Measurements from ENCODE around the gene PTGR2. TPM values are rescaled to one million over a fixed set of nuclear protein-coding genes. Genes with fewer than 3 reads are reported as not detected.

Gene PTGR2
- total RNA-seq, 1 donor from 2014 or later, result 3.6 TPM

DNA sequence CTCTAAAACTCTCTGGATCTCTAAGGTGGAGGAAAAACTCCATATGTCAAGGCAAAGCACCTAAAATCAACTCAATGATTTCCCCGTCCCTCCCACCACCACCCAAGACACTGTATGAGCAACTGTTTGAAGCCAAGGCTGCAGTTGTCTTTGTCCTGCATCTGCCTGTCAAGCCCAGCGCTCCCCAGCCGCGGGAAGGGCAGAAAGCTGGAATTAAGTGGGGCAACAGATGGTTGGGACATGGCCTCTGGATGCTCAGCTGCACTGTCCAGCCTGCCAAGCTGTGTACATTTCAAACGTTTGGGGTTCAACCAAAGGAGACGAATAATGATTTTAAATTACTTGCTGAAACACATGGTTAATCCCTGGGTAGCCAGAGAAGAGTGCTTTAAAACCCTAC is 42.2 kb upstream of the PTGR2 start:
- peaks cover 8% of the 10 kb centered on the region for H3K4me1 Mint-ChIP-seq (ENCODE audit: unreplicated experiment)

DNA sequence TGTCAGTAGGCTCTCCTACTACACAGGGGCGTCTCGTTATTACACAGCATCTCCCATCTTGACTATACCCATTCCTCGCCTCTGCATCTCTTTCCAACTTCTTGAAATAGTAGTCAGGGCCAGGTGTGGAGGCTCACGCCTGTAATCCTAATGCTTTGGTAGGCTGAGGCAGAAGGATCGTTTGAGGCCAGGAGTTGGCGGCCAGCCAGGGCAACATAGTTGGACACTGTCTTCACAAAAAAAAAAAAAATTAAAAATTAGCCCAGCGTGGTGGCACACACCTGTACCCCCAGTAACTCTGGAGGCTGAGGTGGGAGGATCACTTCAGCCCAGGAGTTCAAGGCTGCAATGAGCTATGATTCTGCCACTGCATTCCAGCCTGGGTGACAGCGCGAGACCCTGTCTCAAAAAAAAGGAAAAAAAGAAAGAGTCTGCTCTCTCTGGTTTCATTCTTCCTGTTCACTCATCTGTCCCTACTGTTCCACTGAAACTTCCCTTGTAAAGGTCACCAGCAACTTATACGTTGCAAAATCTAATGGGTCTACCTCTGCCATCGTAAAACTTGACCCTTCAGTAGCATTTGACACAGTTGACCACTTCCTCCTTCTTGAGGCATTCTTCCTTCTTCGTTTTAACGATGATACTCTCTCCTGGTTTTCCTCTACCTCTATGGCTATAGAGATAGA is 41.0 kb upstream of the PTGR2 start:
- TF ChIP-seq, protein P1, sequence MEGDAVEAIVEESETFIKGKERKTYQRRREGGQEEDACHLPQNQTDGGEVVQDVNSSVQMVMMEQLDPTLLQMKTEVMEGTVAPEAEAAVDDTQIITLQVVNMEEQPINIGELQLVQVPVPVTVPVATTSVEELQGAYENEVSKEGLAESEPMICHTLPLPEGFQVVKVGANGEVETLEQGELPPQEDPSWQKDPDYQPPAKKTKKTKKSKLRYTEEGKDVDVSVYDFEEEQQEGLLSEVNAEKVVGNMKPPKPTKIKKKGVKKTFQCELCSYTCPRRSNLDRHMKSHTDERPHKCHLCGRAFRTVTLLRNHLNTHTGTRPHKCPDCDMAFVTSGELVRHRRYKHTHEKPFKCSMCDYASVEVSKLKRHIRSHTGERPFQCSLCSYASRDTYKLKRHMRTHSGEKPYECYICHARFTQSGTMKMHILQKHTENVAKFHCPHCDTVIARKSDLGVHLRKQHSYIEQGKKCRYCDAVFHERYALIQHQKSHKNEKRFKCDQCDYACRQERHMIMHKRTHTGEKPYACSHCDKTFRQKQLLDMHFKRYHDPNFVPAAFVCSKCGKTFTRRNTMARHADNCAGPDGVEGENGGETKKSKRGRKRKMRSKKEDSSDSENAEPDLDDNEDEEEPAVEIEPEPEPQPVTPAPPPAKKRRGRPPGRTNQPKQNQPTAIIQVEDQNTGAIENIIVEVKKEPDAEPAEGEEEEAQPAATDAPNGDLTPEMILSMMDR (IDR thresholded peaks at IDR 0.05; ENCODE audit: unreplicated experiment), result no peak
- Mint-ChIP-seq H3K9me3 (ENCODE audit: unreplicated experiment) (no peaks in the 10 kb centered on the region), H3K36me3 (ENCODE audit: low read depth, unreplicated experiment) (peaks cover 3% of the 10 kb centered on the region), H3K4me1 (ENCODE audit: unreplicated experiment) (peaks cover 9% of the 10 kb centered on the region), H3K27ac (ENCODE audit: unreplicated experiment) (no peak overlapping the region), H3K27me3 (ENCODE audit: unreplicated experiment) (peaks cover 5% of the 10 kb centered on the region), H3K4me3 (ENCODE audit: unreplicated experiment) (no peak overlapping the region)
- no peak for DNase-seq (ENCODE audit: low spot score)

More for the DNA sequence above, 42.2 kb upstream of the PTGR2 start:
- Mint-ChIP-seq H3K27me3 (ENCODE audit: unreplicated experiment) (peaks cover 3% of the 10 kb centered on the region), H3K4me3 (ENCODE audit: unreplicated experiment) (no peak overlapping the region), H3K9me3 (ENCODE audit: unreplicated experiment) (no peaks in the 10 kb centered on the region), H3K36me3 (ENCODE audit: low read depth, unreplicated experiment) (peaks cover 3% of the 10 kb centered on the region), H3K27ac (ENCODE audit: unreplicated experiment) (no peak overlapping the region)
- TF ChIP-seq, protein P1 (IDR thresholded peaks at IDR 0.05; ENCODE audit: unreplicated experiment), result no peak
- DNase-seq (ENCODE audit: low spot score), result no peak

DNA sequence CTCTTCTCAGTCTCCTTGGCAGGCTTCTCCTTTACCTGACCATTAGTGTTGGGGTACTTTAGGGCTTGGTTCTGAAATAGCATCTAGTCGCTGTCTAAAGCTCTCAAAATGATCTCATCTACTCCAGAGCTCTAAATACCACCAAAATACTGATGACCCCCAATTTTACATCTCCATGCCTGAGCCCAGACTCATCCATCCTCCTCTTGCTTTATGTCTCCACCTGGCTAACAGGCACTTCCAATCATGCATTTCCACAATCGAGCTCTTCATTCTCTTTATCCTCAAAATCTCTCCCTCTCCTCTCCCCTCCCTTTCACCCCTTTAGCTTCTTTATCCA is 40.5 kb upstream of the PTGR2 start:
- no peaks in the 10 kb centered on the region for H3K9me3 Mint-ChIP-seq (ENCODE audit: unreplicated experiment)
- H3K27me3 Mint-ChIP-seq (ENCODE audit: unreplicated experiment), result peaks cover 5% of the 10 kb centered on the region
- peaks cover 11% of the 10 kb centered on the region for H3K4me1 Mint-ChIP-seq (ENCODE audit: unreplicated experiment)
- no peak overlapping the region for H3K4me3 Mint-ChIP-seq (ENCODE audit: unreplicated experiment)
- H3K27ac Mint-ChIP-seq (ENCODE audit: unreplicated experiment), result no peak overlapping the region
- peaks cover 3% of the 10 kb centered on the region for H3K36me3 Mint-ChIP-seq (ENCODE audit: low read depth, unreplicated experiment)
- TF ChIP-seq, protein P1 (IDR thresholded peaks at IDR 0.05; ENCODE audit: unreplicated experiment), result no peak
- no peak for DNase-seq (ENCODE audit: low spot score)

DNA sequence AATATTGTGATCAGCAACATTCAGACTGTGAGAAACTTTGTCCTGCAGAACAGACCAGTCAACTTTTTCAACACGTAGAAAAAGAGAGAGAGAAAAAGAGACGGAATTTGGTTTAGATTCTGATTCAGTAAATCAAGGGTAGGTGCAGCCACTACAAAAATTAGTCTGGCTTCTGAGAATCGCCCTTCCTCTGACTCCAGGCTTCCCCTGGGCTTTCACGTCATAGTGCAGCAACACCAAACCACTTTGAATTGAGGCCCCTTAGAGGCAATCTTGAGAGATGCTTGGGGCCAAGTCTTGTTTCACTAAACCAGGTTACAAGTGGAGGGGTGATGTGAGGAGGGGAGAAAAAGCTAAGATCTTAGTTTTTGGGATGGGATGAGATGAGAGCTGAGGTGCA is 37.5 kb upstream of the PTGR2 start:
- no peak for DNase-seq (ENCODE audit: low spot score)
- Mint-ChIP-seq H3K27ac (ENCODE audit: unreplicated experiment) (peak overlapping the region; percentile 48), H3K4me1 (ENCODE audit: unreplicated experiment) (peaks cover 14% of the 10 kb centered on the region), H3K9me3 (ENCODE audit: unreplicated experiment) (no peaks in the 10 kb centered on the region), H3K27me3 (ENCODE audit: unreplicated experiment) (peaks cover 5% of the 10 kb centered on the region), H3K4me3 (ENCODE audit: unreplicated experiment) (peak overlapping the region; percentile 69), H3K36me3 (ENCODE audit: low read depth, unreplicated experiment) (peaks cover 3% of the 10 kb centered on the region)
- TF ChIP-seq, protein P1 (IDR thresholded peaks at IDR 0.05; ENCODE audit: unreplicated experiment), result no peak

DNA sequence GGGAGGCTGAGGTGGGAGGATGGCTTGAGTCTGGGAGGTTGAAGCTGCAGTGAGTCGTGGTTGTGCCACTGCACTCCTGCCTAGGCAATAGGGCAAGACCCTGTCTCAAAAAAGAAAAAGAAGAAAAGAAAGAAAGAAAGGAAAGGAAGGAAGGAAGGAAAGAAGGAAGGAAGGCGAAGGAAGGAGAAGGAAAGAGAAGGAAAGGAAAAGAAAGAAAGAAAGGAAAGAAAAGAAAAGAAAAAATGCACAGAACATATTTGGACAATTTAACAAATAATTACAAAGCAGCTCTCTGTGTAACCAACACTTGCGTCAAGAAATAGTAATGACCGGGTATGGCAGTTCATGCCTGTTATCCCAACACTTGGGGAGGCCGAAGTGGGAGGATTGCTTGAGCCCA is 35.8 kb upstream of the PTGR2 start:
- Mint-ChIP-seq H3K27ac (ENCODE audit: unreplicated experiment) (no peak overlapping the region), H3K27me3 (ENCODE audit: unreplicated experiment) (peaks cover 5% of the 10 kb centered on the region), H3K4me3 (ENCODE audit: unreplicated experiment) (no peak overlapping the region), H3K9me3 (ENCODE audit: unreplicated experiment) (no peaks in the 10 kb centered on the region), H3K36me3 (ENCODE audit: low read depth, unreplicated experiment) (peaks cover 3% of the 10 kb centered on the region), H3K4me1 (ENCODE audit: unreplicated experiment) (peaks cover 13% of the 10 kb centered on the region)
- no peak for DNase-seq (ENCODE audit: low spot score)
- TF ChIP-seq, protein P1 (IDR thresholded peaks at IDR 0.05; ENCODE audit: unreplicated experiment), result no peak
